DMS114 treated with DMSO at 0.1 percent for 48 hours (cell line): ENCODE results near the gene CXCL17.
A peak's percentile ranks its signal among the peaks of the same experiment; 100 is the strongest.

ENCODE experiments used
- DNase-seq: peaks from one replicate; lab custom pipeline; 2025; ENCODE audit not compliant: unreplicated experiment; lab: John Stamatoyannopoulos, UW

CXCL17 gene

DNA sequence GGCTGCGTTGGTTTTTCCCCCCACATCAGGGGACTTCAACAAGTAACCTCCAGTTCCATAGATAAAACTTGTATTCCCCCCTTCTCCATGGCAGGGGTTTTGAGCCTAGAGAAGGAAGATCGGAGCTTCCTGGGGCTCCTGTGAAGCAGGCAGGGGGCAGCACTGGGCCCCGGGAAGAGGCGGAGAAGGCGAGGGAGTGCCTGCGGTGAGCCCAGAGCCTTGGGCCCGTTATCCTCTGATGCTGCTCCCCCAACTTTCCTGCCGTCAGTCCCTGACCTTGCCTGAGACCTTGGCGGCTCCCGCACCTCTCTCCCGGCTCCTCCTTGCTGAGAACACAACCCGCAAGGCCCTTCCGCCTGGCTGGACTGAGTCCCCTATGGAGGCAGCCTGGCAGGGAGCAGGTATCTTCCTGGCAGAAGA is 18.0 kb downstream of the CXCL17 start:
- DNase-seq: no peak

DNA sequence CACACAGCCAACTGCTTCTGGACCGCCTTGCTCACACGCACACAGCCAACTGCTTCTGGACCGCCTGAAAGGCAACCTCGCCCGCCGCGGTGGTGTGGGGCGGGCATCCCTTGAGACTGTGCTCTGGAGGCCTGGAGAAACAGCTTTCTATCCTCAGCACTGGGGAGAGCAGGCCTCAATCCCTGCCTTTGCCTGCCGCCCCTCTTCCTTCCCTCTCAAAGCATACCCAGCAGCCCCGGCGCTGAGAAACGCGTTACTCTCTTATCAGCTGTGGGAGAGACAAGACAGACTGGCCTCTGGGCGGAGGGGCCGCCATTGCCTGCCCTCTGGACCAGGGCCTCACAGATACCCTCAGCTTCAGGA is 18.4 kb downstream of the CXCL17 start:
- no peak for DNase-seq

DNA sequence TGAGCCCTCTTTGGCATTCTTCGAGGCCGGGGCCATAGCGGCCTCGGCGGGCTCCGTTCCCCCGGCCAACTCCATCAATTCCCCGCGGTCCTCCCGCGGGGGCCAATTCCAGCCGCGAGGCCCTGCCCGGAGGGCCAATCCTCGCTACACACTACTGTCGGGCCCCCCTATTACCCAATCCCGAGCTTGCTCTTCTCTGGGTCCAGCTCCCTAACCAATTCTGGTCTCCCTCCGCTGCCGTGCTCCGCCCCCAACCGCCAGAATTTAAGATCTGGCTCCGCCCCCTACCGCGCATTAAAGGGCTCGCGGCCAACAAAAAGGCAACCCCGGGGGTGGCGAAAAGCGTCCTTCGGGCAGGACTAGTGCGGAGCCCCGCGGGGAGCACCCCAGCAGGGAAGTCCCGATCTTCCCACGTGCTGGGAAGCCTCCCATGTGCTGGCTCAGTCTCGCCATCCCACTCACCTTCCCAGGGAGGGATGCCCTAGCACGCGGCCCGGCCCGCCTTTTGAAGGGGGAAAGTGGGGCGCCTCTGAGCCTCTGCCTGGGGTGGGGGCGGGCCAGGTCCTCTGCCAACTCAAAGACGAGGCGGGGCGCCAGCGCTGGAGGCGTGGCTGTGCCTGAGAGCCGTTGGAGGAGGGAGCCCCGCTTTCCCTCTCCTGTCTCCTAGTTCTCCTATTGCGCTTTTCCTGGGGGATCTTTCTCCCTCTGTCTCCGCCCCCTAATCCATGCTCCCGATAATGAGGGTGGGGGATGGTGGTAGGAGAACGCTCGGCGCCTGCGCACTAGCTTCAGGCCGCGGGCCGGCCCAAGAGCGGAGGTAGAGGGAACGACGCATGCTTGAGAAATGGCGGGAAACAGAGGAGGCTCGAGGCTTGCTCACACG is 19.0 kb downstream of the CXCL17 start:
- peak; percentile 55 for DNase-seq

- DNase-seq: no peak
Observed at GRCh38 chr19:42422901-42423461, 19.8 kb downstream of the CXCL17 start.

- no peak for DNase-seq
Observed at GRCh38 chr19:42422092-42422900, 20.4 kb downstream of the CXCL17 start.

- no peak for DNase-seq
Observed at GRCh38 chr19:42421591-42422031, 21.1 kb downstream of the CXCL17 start.

DNA sequence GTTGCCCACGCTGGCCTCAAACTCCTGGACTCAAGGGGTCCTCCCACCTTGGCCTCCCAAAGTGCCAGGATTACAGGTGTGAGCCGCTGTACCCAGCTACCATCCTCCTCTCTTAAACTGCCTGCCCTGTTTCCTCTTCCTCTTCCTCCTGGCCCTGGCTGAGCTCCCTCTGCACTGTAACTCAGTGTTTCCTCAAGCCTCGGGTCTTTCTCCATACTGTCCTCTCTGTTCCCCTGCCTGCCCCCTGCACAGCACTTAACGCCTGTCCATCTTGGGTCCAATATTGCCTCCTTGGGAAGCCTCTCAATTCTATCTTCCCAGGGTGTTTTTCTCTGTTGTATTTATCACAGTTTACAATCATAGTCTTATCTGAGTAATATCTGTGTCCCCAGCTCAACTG is 21.6 kb downstream of the CXCL17 start:
- DNase-seq: no peak

DNA sequence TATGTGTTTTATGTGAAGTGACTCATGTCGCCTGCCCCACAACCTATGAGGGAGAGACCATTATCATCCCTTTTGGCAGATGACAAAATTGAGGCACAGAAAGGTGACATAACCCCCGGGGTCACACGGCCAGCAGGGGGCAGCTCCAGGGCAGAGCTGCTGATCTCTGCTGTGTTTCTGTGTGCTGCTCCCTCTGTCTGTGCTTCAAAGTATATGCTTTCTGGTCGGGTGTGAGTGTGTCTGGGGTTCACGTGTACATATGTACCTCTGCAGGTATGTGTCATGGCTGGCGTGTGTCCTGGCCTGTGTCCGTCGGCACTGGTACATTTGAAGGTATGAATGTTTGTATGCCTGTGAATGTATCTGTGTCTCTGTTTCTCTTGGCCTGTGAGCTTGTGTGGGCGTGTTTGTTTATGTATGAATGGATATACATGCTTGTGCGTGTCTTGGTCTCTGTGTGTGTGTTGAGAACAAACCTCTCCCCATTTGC is 22.6 kb downstream of the CXCL17 start:
- peak; percentile 25 for DNase-seq

DNA sequence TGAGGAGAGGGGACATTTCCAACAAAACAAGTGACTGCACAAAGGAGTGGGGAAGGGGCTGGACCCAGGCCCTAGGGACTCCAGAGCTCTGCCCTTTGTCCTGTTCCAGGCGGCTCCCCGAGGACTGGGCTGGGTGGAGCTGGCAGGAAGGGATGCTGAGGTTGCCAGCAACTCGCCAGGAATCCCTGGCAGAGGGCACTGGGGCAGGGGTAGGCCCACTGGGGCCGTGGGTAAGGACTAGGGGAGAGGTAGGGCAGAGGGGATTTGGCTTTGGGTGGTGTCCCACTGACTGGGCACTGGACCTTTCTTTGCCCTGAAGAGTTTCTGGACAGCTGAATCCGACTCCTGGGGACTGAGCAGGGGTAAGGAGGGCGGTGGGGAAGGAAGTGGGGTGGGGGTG is 23.4 kb downstream of the CXCL17 start:
- no peak for DNase-seq

DNA sequence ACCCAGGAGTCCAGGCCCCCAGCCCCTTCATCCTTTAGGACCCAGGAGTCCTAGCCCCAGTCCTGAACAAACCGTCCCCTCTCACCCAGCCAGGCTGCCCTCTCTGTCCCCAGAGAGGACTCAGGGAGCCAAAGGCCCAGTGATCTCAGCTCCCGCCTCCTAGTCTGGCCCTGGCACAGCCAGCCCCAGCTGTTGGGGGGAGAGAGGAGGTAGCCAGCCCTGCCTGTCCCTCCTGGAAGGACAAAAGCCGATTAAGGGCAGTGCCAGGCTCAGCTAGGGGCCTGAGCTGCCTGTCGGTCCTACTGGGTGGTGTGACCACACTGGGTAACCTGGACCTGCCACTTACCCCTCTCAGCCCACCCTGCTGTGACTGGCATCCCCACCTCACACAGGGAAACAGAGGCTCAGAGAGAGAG is 30.1 kb downstream of the CXCL17 start:
- no peak for DNase-seq

GRCh38 chr19:42412227-42412626 is 30.5 kb downstream of the CXCL17 start:
- DNase-seq: no peak

- no peak for DNase-seq
Observed at GRCh38 chr19:42411581-42412178, 31.1 kb downstream of the CXCL17 start.

GRCh38 chr19:42410371-42410770 is 32.4 kb downstream of the CXCL17 start:
- DNase-seq: no peak

GRCh38 chr19:42409477-42409876 is 33.3 kb downstream of the CXCL17 start:
- DNase-seq: no peak

DNA sequence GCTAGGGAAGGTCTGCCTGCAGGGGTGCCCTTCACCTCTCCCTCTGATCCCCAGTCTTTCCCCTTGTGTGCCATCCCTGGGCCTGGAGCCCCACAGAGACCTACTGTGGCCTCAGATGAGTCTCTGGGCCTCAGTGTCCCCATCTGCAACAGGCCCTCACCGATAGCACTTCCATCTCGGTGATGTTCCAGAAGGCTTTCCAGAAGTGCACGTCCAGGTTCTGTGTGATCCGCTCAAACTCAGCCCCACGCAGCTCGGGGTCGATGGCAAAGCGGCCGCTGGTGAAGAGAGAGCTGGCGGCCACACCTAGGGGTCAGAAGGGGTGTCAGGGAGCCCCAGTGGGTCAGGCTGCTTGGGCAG is 35.0 kb downstream of the CXCL17 start:
- DNase-seq: no peak

DNA sequence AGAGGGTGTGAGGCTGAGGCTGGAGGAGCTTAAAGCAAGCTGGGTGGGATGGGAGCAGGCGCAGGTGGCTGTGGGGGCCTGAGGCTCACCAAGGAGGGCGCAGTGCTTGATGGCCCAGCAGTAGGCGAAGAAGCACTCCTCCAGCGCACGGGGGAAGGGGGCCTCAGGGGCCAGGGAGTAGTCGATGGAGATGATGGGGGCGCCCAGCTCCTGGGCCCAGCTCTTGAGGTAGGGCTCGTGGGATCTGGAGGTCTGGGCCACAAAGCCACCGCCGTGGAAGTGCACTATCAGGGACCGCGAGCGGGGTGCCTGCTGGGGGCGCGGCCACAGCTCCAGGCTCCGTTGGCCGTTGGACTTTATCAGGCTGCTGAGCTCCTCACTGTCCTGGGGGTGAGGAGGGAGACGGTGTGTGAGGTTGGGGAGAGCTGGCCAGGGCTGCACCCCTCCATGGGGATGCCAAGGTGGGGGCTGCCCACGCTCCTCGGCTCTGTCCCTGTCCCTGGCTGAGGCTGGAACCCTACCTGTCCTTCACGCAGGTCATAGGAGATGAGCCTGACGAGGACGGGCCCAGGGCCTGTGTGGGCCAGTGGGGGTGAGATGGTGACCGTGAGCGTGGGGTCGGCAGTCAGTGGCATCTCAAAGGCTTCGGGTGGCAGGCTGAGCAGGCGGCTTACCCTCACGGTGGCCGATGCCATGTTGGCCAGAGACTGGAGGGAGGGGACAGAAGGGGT is 35.5 kb downstream of the CXCL17 start:
- no peak for DNase-seq

DNA sequence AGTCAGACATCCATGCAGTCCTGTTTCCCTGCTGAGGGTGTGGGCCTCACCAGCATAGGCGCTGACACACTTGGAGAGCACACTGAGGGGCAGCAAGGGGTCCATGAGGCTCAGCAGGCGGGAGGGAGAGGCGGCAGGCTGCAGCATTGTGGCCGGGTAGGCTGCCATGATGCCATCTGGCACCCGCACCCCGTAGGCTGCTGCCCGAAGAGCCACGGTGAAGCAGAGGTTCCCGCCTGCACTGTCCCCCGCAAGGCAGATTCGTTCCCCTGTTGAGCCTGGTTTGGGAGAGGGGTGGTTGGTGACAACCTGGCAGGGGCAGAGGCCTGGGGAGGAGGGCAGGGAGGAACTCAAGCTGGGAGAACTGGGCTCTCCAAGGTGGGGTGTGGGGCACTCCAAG is 36.6 kb downstream of the CXCL17 start:
- no peak for DNase-seq

- DNase-seq: no peak
Observed at GRCh38 chr19:42403586-42403985, 39.2 kb downstream of the CXCL17 start.

DNA sequence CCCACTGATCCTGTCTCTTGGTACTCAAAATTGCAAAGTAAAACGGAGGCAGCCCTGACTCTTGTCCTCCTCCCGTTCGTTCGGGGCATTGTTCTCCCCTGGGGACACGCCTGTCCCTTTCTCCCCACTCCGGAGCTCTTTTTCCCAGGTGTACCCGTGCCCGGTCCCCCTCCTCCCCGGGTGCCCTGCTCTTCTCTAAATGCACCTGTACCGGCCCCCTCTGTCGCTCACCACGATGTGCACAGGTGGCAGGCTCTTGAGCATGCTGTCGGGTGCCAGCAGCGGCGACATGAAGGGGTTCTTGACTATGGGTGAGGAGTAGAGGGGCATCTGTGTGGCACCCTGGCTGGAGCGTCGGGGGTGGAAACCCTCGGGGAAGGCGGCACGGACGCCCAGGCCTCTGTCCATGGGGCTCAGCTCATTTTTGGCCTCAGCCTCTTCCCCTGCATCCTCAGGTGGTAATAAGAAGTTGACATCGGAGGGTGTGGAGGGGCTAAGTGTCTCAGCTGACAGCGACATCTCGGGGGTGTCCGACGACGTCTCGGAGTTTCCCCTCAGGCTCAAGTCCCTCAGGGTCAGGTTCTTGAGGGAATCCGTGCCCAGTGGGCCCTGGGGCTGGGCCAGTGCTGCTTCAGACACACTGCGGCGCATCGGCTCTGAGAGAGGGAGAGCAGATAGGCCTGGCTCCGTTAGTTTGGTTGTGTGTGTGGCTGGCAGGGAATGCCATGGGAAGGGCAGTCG is 40.2 kb downstream of the CXCL17 start:
- no peak for DNase-seq
